Endothelial cell (in vitro differentiated cells): ENCODE results near the gene TMEM53. TPM values are rescaled to one million over a fixed set of nuclear protein-coding genes. Genes with fewer than 3 reads are reported as not detected.

Experiments
- DNase-seq: peaks from one replicate; pipeline ENCODE4 v3.0.0; 2021; ENCODE audit warnings: low spot score
- H3K27ac Mint-ChIP-seq: one replicate; pipeline ENCODE4 v1.8.0; 2021; ENCODE audit warnings: mixed read lengths, inconsistent platforms; ENCODE audit not compliant: unreplicated experiment
- H3K27me3 Mint-ChIP-seq: one replicate; pipeline ENCODE4 v1.8.0; 2021; ENCODE audit warnings: mild to moderate bottlenecking, moderate library complexity, mixed read lengths, inconsistent platforms; ENCODE audit not compliant: unreplicated experiment
- H3K36me3 Mint-ChIP-seq: one replicate; pipeline ENCODE4 v1.8.0; 2021; ENCODE audit warnings: mild to moderate bottlenecking, low read depth, mixed read lengths, inconsistent platforms; ENCODE audit not compliant: unreplicated experiment
- H3K4me1 Mint-ChIP-seq: one replicate; pipeline ENCODE4 v1.8.0; 2021; ENCODE audit warnings: mild to moderate bottlenecking, mixed read lengths, inconsistent platforms; ENCODE audit not compliant: unreplicated experiment
- H3K4me3 Mint-ChIP-seq: one replicate; pipeline ENCODE4 v1.8.0; 2021; ENCODE audit warnings: mild to moderate bottlenecking, mixed read lengths, inconsistent platforms; ENCODE audit not compliant: unreplicated experiment
- H3K9me3 Mint-ChIP-seq: one replicate; pipeline ENCODE4 v1.8.0; 2021; ENCODE audit warnings: mixed read lengths, inconsistent platforms; ENCODE audit not compliant: unreplicated experiment
- CTCF ChIP-seq: fragments of 200-600 bp; sonication (generic); IDR thresholded peaks from one replicate; pipeline ENCODE4 v1.5.0; 2021; ENCODE audit warnings: antibody characterized with exemption; ENCODE audit not compliant: unreplicated experiment
- total RNA-seq: library from RNA; stranded (reverse); fragmentation: NEBNext Ultra II Directional; extraction: Animal tissue kit (Norgen Biotek cat#: 25700); gene quantifications from one replicate; pipeline ENCODE4 v1.2.1, GENCODE V29; 2021; ENCODE audit not compliant: unreplicated experiment

Gene TMEM53
- total RNA-seq, 1 donor from 2014 or later, result 15.6 TPM

GRCh38 chr1:44714944-44715571 lies 40.8 kb upstream of the TMEM53 start:
- Mint-ChIP-seq H3K27ac (no peak overlapping the region), H3K4me1 (no peaks in the 10 kb centered on the region), H3K36me3 (no peaks in the 10 kb centered on the region), H3K4me3 (no peak overlapping the region), H3K27me3 (peaks cover 2% of the 10 kb centered on the region), H3K9me3 (no peaks in the 10 kb centered on the region)
- TF ChIP-seq CTCF, result peak; percentile 92
- DNase-seq, result peak; percentile 70

- H3K4me1 Mint-ChIP-seq, result no peaks in the 10 kb centered on the region
- no peak overlapping the region for H3K4me3 Mint-ChIP-seq
- peaks cover 2% of the 10 kb centered on the region for H3K27me3 Mint-ChIP-seq
- no peak for DNase-seq
- H3K9me3 Mint-ChIP-seq, result no peaks in the 10 kb centered on the region
- H3K36me3 Mint-ChIP-seq, result no peaks in the 10 kb centered on the region
- no peak overlapping the region for H3K27ac Mint-ChIP-seq
- no peak for TF ChIP-seq CTCF
These were observed 40.3 kb upstream of the TMEM53 start for GRCh38 chr1:44714532-44714931.

GRCh38 chr1:44713321-44713781 lies 39.1 kb upstream of the TMEM53 start:
- Mint-ChIP-seq H3K27ac (no peak overlapping the region), H3K4me1 (no peaks in the 10 kb centered on the region), H3K36me3 (peaks cover 7% of the 10 kb centered on the region), H3K9me3 (no peaks in the 10 kb centered on the region), H3K27me3 (peaks cover 2% of the 10 kb centered on the region), H3K4me3 (no peak overlapping the region)
- TF ChIP-seq CTCF, result no peak
- no peak for DNase-seq

- peak; percentile 76 for TF ChIP-seq CTCF
- DNase-seq, result peak; percentile 35
- Mint-ChIP-seq H3K27me3 (peaks cover 4% of the 10 kb centered on the region), H3K4me3 (no peak overlapping the region), H3K36me3 (peaks cover 7% of the 10 kb centered on the region), H3K9me3 (no peaks in the 10 kb centered on the region), H3K27ac (no peak overlapping the region), H3K4me1 (peaks cover 3% of the 10 kb centered on the region)
These were observed 33.9 kb upstream of the TMEM53 start for GRCh38 chr1:44707959-44708831.
